ENCODE data around the gene CIDEC.

The CIDEC gene

GRCh38 chr3:9879830-9880549 is at the start of gene CIDEC:
Gene CIDEC (minus strand): TSS chr3:9880253. CDS start chr3:9878486, 1,767 bp downstream.
- no peak within 1 kb of the TSS for H3K27ac ChIP-seq
- TF ChIP-seq CTCF (conservative IDR thresholded peaks at IDR 0.05) (no peak), ZFX (IDR thresholded peaks at IDR 0.05) (no peak)

- TF ChIP-seq ZFX (IDR thresholded peaks at IDR 0.05) (no peak), CTCF (conservative IDR thresholded peaks at IDR 0.05) (no peak)
- H3K27ac ChIP-seq, result no peak overlapping the region
Observed at GRCh38 chr3:9928158-9928557, 48.1 kb upstream of the CIDEC start.

GRCh38 chr3:9918261-9919038 is 38.4 kb upstream of the CIDEC start:
- peak overlapping the region; percentile 77 for H3K27ac ChIP-seq
- TF ChIP-seq ZFX (IDR thresholded peaks at IDR 0.05), result no peak
- TF ChIP-seq CTCF (conservative IDR thresholded peaks at IDR 0.05), result no peak

- peak overlapping the region; percentile 77 for H3K27ac ChIP-seq
- TF ChIP-seq CTCF (conservative IDR thresholded peaks at IDR 0.05), result no peak
Observed at GRCh38 chr3:9917820-9918219, 37.8 kb upstream of the CIDEC start.

- H3K27ac ChIP-seq, result peak within 1 kb of the TSS; percentile 77
- TF ChIP-seq ZFX (IDR thresholded peaks at IDR 0.05) (no peak), CTCF (conservative IDR thresholded peaks at IDR 0.05) (no peak)
Observed at GRCh38 chr3:9916734-9917680, 37.0 kb upstream of the CIDEC start, which contains the start of gene IL17RC. Gene IL17RC (plus strand): TSS chr3:9917098. CDS start chr3:9917316, 218 bp downstream.

- peak overlapping the region; percentile 77 for H3K27ac ChIP-seq
- TF ChIP-seq CTCF (conservative IDR thresholded peaks at IDR 0.05) (no peak), ZFX (IDR thresholded peaks at IDR 0.05) (no peak)
Observed at GRCh38 chr3:9916346-9916733, 36.3 kb upstream of the CIDEC start.

All from C4-2B (cell line).